CD4-positive, alpha-beta T cell (primary cell): ENCODE data around the gene SFT2D3. TPM values are rescaled to one million over a fixed set of nuclear protein-coding genes. Genes with fewer than 3 reads are reported as not detected.

ENCODE experiments used
- ATAC-seq: fragments of 200-7000 bp; cut with Tn5 transposase; one replicate; pipeline ENCODE4 v1.10.0; 2022; ENCODE audit warnings: mild to moderate bottlenecking; ENCODE audit not compliant: poor library complexity
- CTCF ChIA-PET: fragments of 350-600 bp; sonication (Branson Sonifier 250); formaldehyde crosslinking; loops from one replicate; lab custom pipeline; 2021; ENCODE audit warnings: antibody characterized with exemption, inconsistent platforms; lab: Charles Lee
- POLR2A ChIA-PET: fragments of 350-600 bp; sonication (Branson Sonifier 250); formaldehyde crosslinking; loops from one replicate; lab custom pipeline; 2021; ENCODE audit warnings: antibody characterized with exemption, inconsistent platforms; lab: Charles Lee
- DNase-seq, 14 experiments: peaks; one replicate each; pipeline ENCODE4 v3.0.0-alpha.2; 2013 to 2020; ENCODE audit warnings: mixed read lengths in 2 of 14
- H3K27ac ChIP-seq, 2 donors: one replicate each; pipeline versions ENCODE4 v1.5.1 to v1.7.0; 2013; ENCODE audit warnings: low read length in 2 of 2, low read depth in 1 of 2, mild to moderate bottlenecking in 1 of 2
- H3K27me3 ChIP-seq, 2 experiments: 1 replicate in 1 of 2; 2 replicates in 1 of 2; pipeline versions ENCODE4 v1.6.1 to v1.7.0; 2013; ENCODE audit warnings: low read length in 2 of 2, control low read depth in 1 of 2, mild to moderate bottlenecking in 1 of 2, moderate library complexity in 1 of 2; ENCODE audit not compliant: insufficient read depth in 2 of 2, control insufficient read depth in 1 of 2
- H3K36me3 ChIP-seq: one replicate; pipeline ENCODE4 v1.6.1; 2013; ENCODE audit warnings: low read length, control low read depth; ENCODE audit not compliant: insufficient read depth
- H3K4me1 ChIP-seq: one replicate; pipeline ENCODE4 v1.6.1; 2013; ENCODE audit warnings: low read length, control low read depth; ENCODE audit not compliant: insufficient read depth
- H3K4me3 ChIP-seq: one replicate; pipeline ENCODE4 v1.5.1; 2013; ENCODE audit warnings: mild to moderate bottlenecking, low read length, moderate library complexity
- H3K9me3 ChIP-seq, 2 experiments: 1 replicate in 1 of 2; 2 replicates in 1 of 2; pipeline versions ENCODE4 v1.6.1 to v1.7.0; 2013; ENCODE audit warnings: low read length in 2 of 2, mild to moderate bottlenecking in 2 of 2, control low read depth in 1 of 2, moderate library complexity in 1 of 2; ENCODE audit not compliant: control insufficient read depth in 1 of 2, insufficient read depth in 1 of 2
- H3K27ac Mint-ChIP-seq: one replicate; pipeline ENCODE4 v1.8.0; 2020; ENCODE audit warnings: mixed read lengths
- H3K27me3 Mint-ChIP-seq: one replicate; pipeline ENCODE4 v1.8.0; 2021; ENCODE audit warnings: mixed read lengths
- H3K36me3 Mint-ChIP-seq: one replicate; pipeline ENCODE4 v1.8.0; 2021; ENCODE audit warnings: low read depth, mixed read lengths
- H3K4me1 Mint-ChIP-seq: one replicate; pipeline ENCODE4 v1.8.0; 2021; ENCODE audit warnings: low read depth, mixed read lengths
- H3K4me3 Mint-ChIP-seq: one replicate; pipeline ENCODE4 v1.8.0; 2020; ENCODE audit warnings: mild to moderate bottlenecking, mixed read lengths
- H3K9me3 Mint-ChIP-seq: one replicate; pipeline ENCODE4 v1.8.0; 2020; ENCODE audit warnings: mixed read lengths
- CTCF ChIP-seq: fragments of 200-600 bp; IDR thresholded peaks from one replicate; pipeline ENCODE4 v1.8.0; 2022; ENCODE audit warnings: antibody characterized with exemption, mild to moderate bottlenecking
- intact Hi-C, 2 experiments: fragments of 100-400 bp; cut with DNase I in 1 of 2; cut with micrococcal nuclease in 1 of 2; formaldehyde crosslinking; loops; one replicate each; pipeline versions ENCODE4 v1.15.1 to v1.9.0; 2023 to 2025; cut with DNase I, micrococcal nuclease
- polyA plus RNA-seq, 2 donors: library from polyadenylated mRNA; unstranded; fragments of 120-200 nt; gene quantifications; one replicate each; pipeline ENCODE4 v1.2.1, GENCODE V29; 2013
- total RNA-seq, 174 experiments: library from RNA in 2 of 174; stranded (reverse) in 2 of 174; gene quantifications; one replicate each; pipeline ENCODE4 v1.2.3 and lab custom pipeline; 2021 to 2026

SFT2D3 gene
- total RNA-seq: 1 to 10 TPM; 8.5 to 8.9 TPM
- polyA plus RNA-seq (2013, experiment 1 of 2): 0.85 TPM
- not detected for polyA plus RNA-seq (2013, experiment 2 of 2)
- total RNA-seq (lab: John Stamatoyannopoulos, UW): 8.3 to 45.4 (median 25.9) reads per million in 172 experiments

- no peaks in the 10 kb centered on the region for H3K27me3 Mint-ChIP-seq
- CTCF ChIA-PET: interaction anchor here (1.0 kb wide), 1 partner anchor 390 kb away, joined by 3 read pairs; the partner anchor contains the start of gene UGGT1
- H3K9me3 Mint-ChIP-seq: no peaks in the 10 kb centered on the region
- H3K4me1 ChIP-seq: peaks cover 36% of the 10 kb centered on the region
- no peaks in the 10 kb centered on the region for H3K9me3 ChIP-seq
- intact Hi-C loops: loop anchor here (2.0 to 5.0 kb wide), 8 partner anchors 59 to 391 kb away; partner anchors contain the start of genes IWS1 (in 2 of the 2), WDR33 (in 2 of the 2), POLR2D (in 1 of the 2) and SAP130 (in 1 of the 2)
- H3K27ac ChIP-seq: peak within 1 kb of the TSS; percentile 82 to 94
- H3K36me3 ChIP-seq: peaks cover 12% of the 10 kb centered on the region
- peak within 1 kb of the TSS; percentile 97 for H3K4me3 Mint-ChIP-seq
- peak within 1 kb of the TSS; percentile 99 for H3K27ac Mint-ChIP-seq
- POLR2A ChIA-PET: interaction anchor here (0.7 to 2.5 kb wide), 27 partner anchors 9 to 620 kb away, joined by 3 to 31 read pairs (median 5); partner anchors contain the start of genes ERCC3, IWS1, LIMS2 and POLR2D
- H3K4me1 Mint-ChIP-seq: peaks cover 50% of the 10 kb centered on the region
- peaks cover 33% of the 10 kb centered on the region for H3K36me3 Mint-ChIP-seq
- peak within 1 kb of the TSS; percentile 83 for H3K4me3 ChIP-seq
- TF ChIP-seq CTCF: no peak
- H3K27me3 ChIP-seq: no peaks in the 10 kb centered on the region
- ATAC-seq: peak; percentile 73
- peak; percentile 82 to 96 (median 88) for DNase-seq
Measured at GRCh38 chr2:127701193-127701650, at the start of gene SFT2D3. Gene SFT2D3 (plus strand): TSS chr2:127701497. CDS start chr2:127701529, 32 bp downstream.

- Mint-ChIP-seq H3K9me3 (no peaks in the 10 kb centered on the region), H3K4me3 (no peak overlapping the region), H3K4me1 (peaks cover 25% of the 10 kb centered on the region), H3K27ac (no peak overlapping the region), H3K27me3 (no peaks in the 10 kb centered on the region), H3K36me3 (no peaks in the 10 kb centered on the region)
- peaks cover 11% of the 10 kb centered on the region for H3K4me1 ChIP-seq
- H3K27me3 ChIP-seq: no peaks in the 10 kb centered on the region
- TF ChIP-seq CTCF: no peak
- no peaks in the 10 kb centered on the region for H3K36me3 ChIP-seq
- CTCF ChIA-PET: interaction anchor here (2.4 kb wide), 1 partner anchor 60 kb away, joined by 9 read pairs; no protein-coding TSS in a partner anchor
- H3K27ac ChIP-seq: no peak overlapping the region
- POLR2A ChIA-PET: no interaction called here
- H3K4me3 ChIP-seq: no peak overlapping the region
- ATAC-seq (no peak), DNase-seq (no peak)
- intact Hi-C loops: no loop called here
- H3K9me3 ChIP-seq: no peaks in the 10 kb centered on the region
Measured at GRCh38 chr2:127651971-127652550, 49.2 kb upstream of the SFT2D3 start.

GRCh38 chr2:127652786-127653357 lies 48.4 kb upstream of the SFT2D3 start:
- Histone ChIP-seq H3K9me3 (no peaks in the 10 kb centered on the region), H3K27ac (no peak overlapping the region), H3K4me3 (no peak overlapping the region), H3K36me3 (no peaks in the 10 kb centered on the region), H3K27me3 (no peaks in the 10 kb centered on the region), H3K4me1 (peaks cover 11% of the 10 kb centered on the region)
- Mint-ChIP-seq H3K27ac (no peak overlapping the region), H3K4me1 (peaks cover 21% of the 10 kb centered on the region), H3K36me3 (no peaks in the 10 kb centered on the region), H3K27me3 (no peaks in the 10 kb centered on the region), H3K4me3 (no peak overlapping the region), H3K9me3 (no peaks in the 10 kb centered on the region)
- no peak for DNase-seq
- ChIA-PET POLR2A (no interaction called here), CTCF (interaction anchor here (2.4 kb wide), 1 partner anchor 61 kb away, joined by 9 read pairs; no protein-coding TSS in a partner anchor)
- TF ChIP-seq CTCF: no peak
- intact Hi-C loops: no loop called here
- no peak for ATAC-seq
